OCI-LY3 (cell line): ENCODE data around the gene ELMO1.

ENCODE experiments used
- H2AFZ ChIP-seq: fragments of 200-600, 300-600 bp; shearing (Covaris generic); 2 replicates; pipeline ENCODE4 v1.6.0; 2014; ENCODE audit warnings: antibody characterized with exemption, low read depth, low read length
- H3K27ac ChIP-seq: fragments of 200-600, 300-600 bp; sonication (generic); 2 replicates; pipeline ENCODE4 v1.5.1; 2014; ENCODE audit warnings: mild to moderate bottlenecking, low read length, moderate library complexity, mixed read lengths
- H3K27me3 ChIP-seq: fragments of 200-600, 300-600 bp; sonication (generic); 2 replicates; pipeline ENCODE4 v1.6.1; 2014; ENCODE audit warnings: low read depth, low read length, mixed read lengths
- H3K36me3 ChIP-seq: fragments of 200-600, 300-600 bp; sonication (generic); replicated peaks from 2 replicates; pipeline ENCODE3; 2014; ENCODE audit warnings: low read depth, low read length, mixed read lengths
- H3K4me1 ChIP-seq: fragments of 300-600, 200-600 bp; sonication (generic); 2 replicates; pipeline ENCODE4 v1.6.1; 2014; ENCODE audit warnings: low read length, mixed read lengths
- H3K4me2 ChIP-seq: fragments of 200-600, 300-600 bp; sonication (generic); 2 replicates; pipeline ENCODE4 v1.6.1; 2014; ENCODE audit warnings: low read length, mixed read lengths
- H3K4me3 ChIP-seq: fragments of 300-600, 200-600 bp; sonication (generic); 2 replicates; pipeline ENCODE4 v1.5.1; 2014; ENCODE audit warnings: antibody characterized with exemption, mild to moderate bottlenecking, low read length, moderate library complexity
- H3K79me2 ChIP-seq: fragments of 300-600, 200-600 bp; shearing (Covaris generic); 2 replicates; pipeline ENCODE4 v1.6.1; 2014; ENCODE audit warnings: mild to moderate bottlenecking, low read length, mixed read lengths
- H3K9ac ChIP-seq: fragments of 300-600, 200-600 bp; shearing (Covaris generic); 2 replicates; pipeline ENCODE4 v1.6.0; 2014; ENCODE audit warnings: mild to moderate bottlenecking, low read length, moderate library complexity
- H3K9me3 ChIP-seq: fragments of 200-600, 300-600 bp; shearing (Covaris generic); 2 replicates; pipeline ENCODE4 v1.6.1; 2014; ENCODE audit warnings: low read length, mixed read lengths; ENCODE audit not compliant: insufficient read depth
- H4K20me1 ChIP-seq: fragments of 200-600, 300-600 bp; sonication (generic); 2 replicates; pipeline ENCODE4 v1.6.1; 2016; ENCODE audit warnings: low read length, mixed read lengths; ENCODE audit not compliant: insufficient read depth
- EZH2phosphoT487 ChIP-seq: fragments of 200-600 bp; shearing (Covaris generic); IDR thresholded peaks from 2 replicates; pipeline ENCODE4 v1.6.1; 2018; ENCODE audit warnings: antibody characterized with exemption, mixed run types, low read depth
- TF ChIP-seq, protein P1 (sequence below): fragments of 200-600, 300-600 bp; sonication (generic); IDR thresholded peaks from 2 replicates; pipeline ENCODE4 v1.5.1; 2014; ENCODE audit warnings: antibody characterized with exemption, low read length, low read depth

The ELMO1 gene

DNA sequence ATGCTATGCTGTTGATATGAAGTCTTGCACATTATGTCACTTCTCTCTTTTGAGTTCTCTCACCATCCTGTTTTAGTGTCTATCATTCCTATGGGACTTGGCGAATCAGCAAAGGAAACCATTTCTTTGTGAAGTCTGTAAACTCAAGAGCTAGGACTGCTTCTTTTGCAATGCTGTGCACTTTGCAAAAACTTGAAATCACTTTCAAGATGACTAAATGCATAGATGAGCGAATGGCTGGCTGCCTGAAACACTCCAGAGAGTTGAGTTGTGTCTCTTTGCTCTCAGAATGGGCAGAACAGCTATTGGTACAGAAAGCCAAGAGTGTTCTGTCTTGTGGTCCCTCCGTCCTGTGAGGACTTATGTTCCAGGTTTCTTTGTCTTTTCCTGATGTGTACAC lies 18.3 kb upstream of the ELMO1 start:
- H3K4me3 ChIP-seq, result no peak overlapping the region
- no peak overlapping the region for H3K27ac ChIP-seq
- no peaks in the 10 kb centered on the region for H3K9me3 ChIP-seq
- no peaks in the 10 kb centered on the region for H4K20me1 ChIP-seq
- no peak overlapping the region for H3K9ac ChIP-seq
- H3K4me1 ChIP-seq, result peaks cover 9% of the 10 kb centered on the region
- no peaks in the 10 kb centered on the region for H3K79me2 ChIP-seq
- TF ChIP-seq, protein P1, sequence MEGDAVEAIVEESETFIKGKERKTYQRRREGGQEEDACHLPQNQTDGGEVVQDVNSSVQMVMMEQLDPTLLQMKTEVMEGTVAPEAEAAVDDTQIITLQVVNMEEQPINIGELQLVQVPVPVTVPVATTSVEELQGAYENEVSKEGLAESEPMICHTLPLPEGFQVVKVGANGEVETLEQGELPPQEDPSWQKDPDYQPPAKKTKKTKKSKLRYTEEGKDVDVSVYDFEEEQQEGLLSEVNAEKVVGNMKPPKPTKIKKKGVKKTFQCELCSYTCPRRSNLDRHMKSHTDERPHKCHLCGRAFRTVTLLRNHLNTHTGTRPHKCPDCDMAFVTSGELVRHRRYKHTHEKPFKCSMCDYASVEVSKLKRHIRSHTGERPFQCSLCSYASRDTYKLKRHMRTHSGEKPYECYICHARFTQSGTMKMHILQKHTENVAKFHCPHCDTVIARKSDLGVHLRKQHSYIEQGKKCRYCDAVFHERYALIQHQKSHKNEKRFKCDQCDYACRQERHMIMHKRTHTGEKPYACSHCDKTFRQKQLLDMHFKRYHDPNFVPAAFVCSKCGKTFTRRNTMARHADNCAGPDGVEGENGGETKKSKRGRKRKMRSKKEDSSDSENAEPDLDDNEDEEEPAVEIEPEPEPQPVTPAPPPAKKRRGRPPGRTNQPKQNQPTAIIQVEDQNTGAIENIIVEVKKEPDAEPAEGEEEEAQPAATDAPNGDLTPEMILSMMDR, result no peak
- no peak for TF ChIP-seq EZH2phosphoT487
- H3K27me3 ChIP-seq, result no peaks in the 10 kb centered on the region; the same call in 1 of the 2 replicates
- H2AFZ ChIP-seq, result no peak overlapping the region
- H3K36me3 ChIP-seq, result no peaks in the 10 kb centered on the region
- peak overlapping the region; percentile 23 for H3K4me2 ChIP-seq

DNA sequence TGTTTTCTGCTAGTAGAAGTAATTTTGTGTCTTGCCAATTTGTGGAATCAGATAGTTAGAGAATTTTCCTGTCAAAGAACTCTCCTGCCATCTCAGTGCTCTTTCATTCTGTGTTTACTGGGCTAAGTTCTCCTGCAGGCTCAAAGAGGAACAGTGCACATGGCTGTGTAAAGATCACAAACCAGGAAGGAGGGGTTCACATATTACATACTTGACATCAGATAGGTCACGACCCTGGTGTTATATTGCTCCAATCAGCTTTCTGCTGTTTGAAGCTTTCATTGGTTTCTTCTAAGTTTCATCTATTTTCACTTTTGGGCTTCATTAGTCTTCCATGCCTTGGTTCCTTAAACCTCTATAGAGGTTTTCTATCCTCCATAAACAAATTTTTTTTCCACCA lies 13.5 kb upstream of the ELMO1 start:
- Histone ChIP-seq H3K27ac (no peak overlapping the region), H3K9me3 (no peaks in the 10 kb centered on the region), H3K4me3 (no peak overlapping the region), H3K79me2 (no peaks in the 10 kb centered on the region), H4K20me1 (no peaks in the 10 kb centered on the region), H3K36me3 (no peaks in the 10 kb centered on the region), H2AFZ (no peak overlapping the region), H3K4me2 (no peak overlapping the region), H3K9ac (no peak overlapping the region), H3K4me1 (peaks cover 4% of the 10 kb centered on the region), H3K27me3 (peaks cover 20% of the 10 kb centered on the region)
- TF ChIP-seq, protein P1, result no peak
- TF ChIP-seq EZH2phosphoT487, result no peak

DNA sequence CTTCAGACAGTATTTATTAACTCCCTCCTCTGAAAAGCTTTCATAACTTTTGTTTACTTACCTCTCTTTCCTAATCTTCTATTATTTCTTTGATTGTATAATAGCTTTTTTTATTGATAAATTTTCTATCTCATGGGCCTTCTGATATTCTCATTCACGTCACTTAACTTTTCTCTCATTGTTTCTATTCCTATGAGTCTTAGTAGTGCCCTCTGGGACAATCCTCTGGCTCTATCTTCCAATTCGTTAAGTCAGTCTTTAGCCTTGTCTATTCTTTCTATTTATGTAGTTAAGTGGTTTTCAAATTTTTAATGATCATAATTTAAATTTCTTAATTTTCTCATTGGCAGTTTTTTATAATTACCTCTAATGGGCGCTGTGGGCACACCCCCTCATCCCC lies 6.4 kb upstream of the ELMO1 start:
- Histone ChIP-seq H3K4me1 (peaks cover 3% of the 10 kb centered on the region; the same call in 1 of the 2 replicates), H3K36me3 (no peaks in the 10 kb centered on the region), H4K20me1 (no peaks in the 10 kb centered on the region), H3K9ac (no peak overlapping the region), H3K79me2 (no peaks in the 10 kb centered on the region), H3K27me3 (peaks cover 22% of the 10 kb centered on the region), H3K4me3 (no peak overlapping the region), H3K27ac (no peak overlapping the region), H3K9me3 (no peaks in the 10 kb centered on the region), H2AFZ (no peak overlapping the region), H3K4me2 (no peak overlapping the region)
- TF ChIP-seq, protein P1, result no peak
- TF ChIP-seq EZH2phosphoT487, result no peak

DNA sequence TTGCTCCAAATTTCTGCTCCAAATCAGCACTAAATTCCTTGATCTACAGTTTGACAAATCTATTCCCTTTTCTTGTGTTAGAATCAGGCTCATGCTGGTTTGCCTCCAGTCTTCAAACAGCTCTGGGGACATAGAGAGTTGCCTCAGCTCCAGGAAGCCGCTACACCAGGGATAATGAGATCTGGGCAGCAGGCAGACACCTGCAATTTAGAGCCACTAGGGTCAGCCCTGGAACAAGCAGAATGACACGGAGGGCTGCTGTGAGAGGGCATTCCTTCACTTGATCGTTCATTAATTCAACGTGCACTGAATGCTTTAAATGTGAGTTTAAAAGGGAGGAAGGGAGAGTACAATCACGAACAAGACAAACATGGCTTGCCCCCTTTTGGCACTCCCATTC lies 3.7 kb upstream of the ELMO1 start:
- no peak overlapping the region for H3K4me2 ChIP-seq
- H3K27me3 ChIP-seq, result peaks cover 13% of the 10 kb centered on the region
- peaks cover 2% of the 10 kb centered on the region; the same call in 1 of the 2 replicates for H3K79me2 ChIP-seq
- H3K36me3 ChIP-seq, result no peaks in the 10 kb centered on the region
- peaks cover 10% of the 10 kb centered on the region for H3K4me1 ChIP-seq
- H3K9ac ChIP-seq, result no peak overlapping the region
- TF ChIP-seq, protein P1, result no peak
- no peak for TF ChIP-seq EZH2phosphoT487
- H3K4me3 ChIP-seq, result no peak overlapping the region
- H3K9me3 ChIP-seq, result no peaks in the 10 kb centered on the region
- no peaks in the 10 kb centered on the region for H4K20me1 ChIP-seq
- no peak overlapping the region for H3K27ac ChIP-seq
- H2AFZ ChIP-seq, result no peak overlapping the region
